IMR-90 (cell line): Measurements from ENCODE around the gene RHBDL1. TPM values are rescaled to one million over a fixed set of nuclear protein-coding genes. Genes with fewer than 3 reads are reported as not detected.

Source experiments
- ATAC-seq: fragments of 200-7000 bp; cut with Tn5 transposase; 2 replicates; pipeline ENCODE4 v1.9.1; 2020; ENCODE audit warnings: low read depth, mild to moderate bottlenecking, moderate library complexity
- BruUV-seq: library from RNA; stranded (reverse); fragments of 400-500 nt; replicated peaks from 2 replicates; lab custom pipeline; 2021; lab: Mats Ljungman, UMichigan
- CTCF ChIA-PET: fragments of 300-600 bp; formaldehyde crosslinking; extraction: SDS; loops from one replicate; lab custom pipeline; 2021; ENCODE audit warnings: antibody characterized with exemption; lab: Yijun Ruan, JAX
- POLR2A ChIA-PET: fragments of 300-600 bp; sonication (Branson Sonifier 250); formaldehyde crosslinking; loops from one replicate; lab custom pipeline; 2022; ENCODE audit warnings: antibody characterized with exemption; ENCODE audit not compliant: unreplicated experiment; lab: Charles Lee
- DNase-seq: peaks from one replicate; pipeline ENCODE4 v3.0.0; 2013
- H2AFZ ChIP-seq: replicated peaks from 2 replicates; pipeline ENCODE3; 2013; ENCODE audit warnings: low read length, mild to moderate bottlenecking; ENCODE audit not compliant: poor library complexity
- H2AK5ac ChIP-seq: 2 replicates; pipeline ENCODE4 v1.6.1; 2013; ENCODE audit warnings: low read depth, low read length, inconsistent platforms
- H2AK9ac ChIP-seq: replicated peaks from 2 replicates; pipeline ENCODE3; 2013; ENCODE audit warnings: mild to moderate bottlenecking, low read depth, low read length, moderate library complexity; ENCODE audit not compliant: poor library complexity
- H2BK120ac ChIP-seq: 2 replicates; pipeline ENCODE4 v1.6.1; 2013; ENCODE audit warnings: low read depth, low read length, inconsistent platforms
- H2BK15ac ChIP-seq: 3 replicates; pipeline ENCODE4 v1.6.1; 2013; ENCODE audit warnings: low read depth, low read length, inconsistent platforms
- H2BK20ac ChIP-seq: 2 replicates; pipeline ENCODE4 v1.6.1; 2013; ENCODE audit warnings: low read depth, mild to moderate bottlenecking, inconsistent platforms, low read length, moderate library complexity
- H2BK5ac ChIP-seq: 2 replicates; pipeline ENCODE4 v1.6.1; 2013; ENCODE audit warnings: mild to moderate bottlenecking, low read depth, low read length, inconsistent platforms; ENCODE audit not compliant: poor library complexity, severe bottlenecking
- H3K14ac ChIP-seq: replicated peaks from 2 replicates; pipeline ENCODE4 v1.6.1; 2013; ENCODE audit warnings: low read depth, low read length, inconsistent platforms
- H3K18ac ChIP-seq: 2 replicates; pipeline ENCODE4 v1.6.1; 2013; ENCODE audit warnings: low read depth, low read length, control low read depth
- H3K23ac ChIP-seq: 2 replicates; pipeline ENCODE4 v1.6.1; 2013; ENCODE audit warnings: low read depth, low read length, inconsistent platforms
- H3K27ac ChIP-seq: 2 replicates; pipeline ENCODE4 v1.5.1; 2013; ENCODE audit warnings: mild to moderate bottlenecking, control low read depth, low read length; ENCODE audit not compliant: insufficient read depth
- H3K27me3 ChIP-seq: 2 replicates; pipeline ENCODE4 v1.6.1; 2013; ENCODE audit warnings: low read length; ENCODE audit not compliant: control insufficient read depth, insufficient read depth
- H3K36me3 ChIP-seq: 2 replicates; pipeline ENCODE4 v1.6.1; 2013; ENCODE audit warnings: low read length, mixed read lengths; ENCODE audit not compliant: control insufficient read depth, insufficient read depth
- H3K4ac ChIP-seq: 2 replicates; pipeline ENCODE4 v1.6.1; 2013; ENCODE audit warnings: low read depth, low read length, inconsistent platforms
- H3K4me1 ChIP-seq: 2 replicates; pipeline ENCODE4 v1.6.1; 2013; ENCODE audit warnings: low read length, mixed read lengths; ENCODE audit not compliant: control insufficient read depth, insufficient read depth
- H3K4me2 ChIP-seq: 2 replicates; pipeline ENCODE4 v1.6.1; 2013; ENCODE audit warnings: low read depth, mild to moderate bottlenecking, control low read depth, low read length, moderate library complexity
- H3K4me3 ChIP-seq: 2 replicates; pipeline ENCODE4 v1.5.1; 2013; ENCODE audit warnings: low read depth, mild to moderate bottlenecking, control low read depth, low read length, moderate library complexity; ENCODE audit not compliant: insufficient read depth
- H3K56ac ChIP-seq: 2 replicates; pipeline ENCODE4 v1.6.1; 2013; ENCODE audit warnings: low read length, inconsistent platforms; ENCODE audit not compliant: insufficient read depth; ENCODE audit errors: extremely low read depth
- H3K79me1 ChIP-seq, 2 experiments: 2 replicates each; pipeline ENCODE4 v1.6.1; 2013; ENCODE audit warnings: low read length in 2 of 2, inconsistent platforms in 1 of 2, low read depth in 1 of 2
- H3K9ac ChIP-seq: 2 replicates; pipeline ENCODE4 v1.6.1; 2013; ENCODE audit warnings: low read depth, low read length, control low read depth
- H3K9me1 ChIP-seq: 2 replicates; pipeline ENCODE4 v1.6.1; 2013; ENCODE audit warnings: low read length, inconsistent platforms; ENCODE audit not compliant: insufficient read depth
- H3K9me3 ChIP-seq: 2 replicates; pipeline ENCODE4 v1.6.1; 2013; ENCODE audit warnings: low read length; ENCODE audit not compliant: control insufficient read depth, insufficient read depth
- H4K20me1 ChIP-seq: 2 replicates; pipeline ENCODE4 v1.6.1; 2013; ENCODE audit warnings: low read length, inconsistent platforms; ENCODE audit not compliant: insufficient read depth
- H4K5ac ChIP-seq: 2 replicates; pipeline ENCODE4 v1.6.1; 2013; ENCODE audit warnings: mild to moderate bottlenecking, low read depth, low read length, control low read depth
- H4K8ac ChIP-seq, 2 experiments: 2 replicates each; pipeline ENCODE4 v1.6.1; 2013; ENCODE audit warnings: low read depth in 2 of 2, low read length in 2 of 2, control low read depth in 1 of 2, inconsistent platforms in 1 of 2
- H4K91ac ChIP-seq: 2 replicates; pipeline ENCODE4 v1.6.1; 2013; ENCODE audit warnings: low read depth, low read length, inconsistent platforms; ENCODE audit not compliant: insufficient read depth
- CEBPB ChIP-seq: IDR thresholded peaks from 2 replicates; pipeline ENCODE4 v1.6.1; 2012; ENCODE audit warnings: low read depth, low read length, improper control_type of control experiment
- CHD1 ChIP-seq: IDR thresholded peaks from 2 replicates; pipeline ENCODE4 v1.6.1; 2012; ENCODE audit warnings: low read depth, low read length, improper control_type of control experiment
- MAZ ChIP-seq: IDR thresholded peaks from 2 replicates; pipeline ENCODE4 v1.6.1; 2012; ENCODE audit warnings: low read depth, mild to moderate bottlenecking, low read length, improper control_type of control experiment, moderate library complexity, borderline replicate concordance
- POLR2A ChIP-seq: IDR thresholded peaks from 2 replicates; pipeline ENCODE4 v1.6.1; 2012; ENCODE audit warnings: mild to moderate bottlenecking, low read depth, low read length
- RAD21 ChIP-seq: IDR thresholded peaks from 2 replicates; pipeline ENCODE4 v1.6.1; 2012; ENCODE audit warnings: low read length, improper control_type of control experiment
- SMC3 ChIP-seq: fragments of 150-350 bp; IDR thresholded peaks from 2 replicates; pipeline ENCODE4 v1.6.1; 2016; ENCODE audit warnings: low read depth, mild to moderate bottlenecking, antibody characterized with exemption, low read length, moderate library complexity
- WGBS, 2 experiments: methylation state at CpG; one replicate each; pipeline versions ENCODE4 v1.1.5 to v1.1.7; 2013; ENCODE audit warnings: missing lambda C conversion rate in 2 of 2; ENCODE audit not compliant: insufficient read length in 1 of 2; ENCODE audit errors: extremely low coverage in 2 of 2; 5-methylcytosine and 5-hydroxymethylcytosine counted together
- dilution Hi-C: fragments of 300-500 bp; cut with HindIII; formaldehyde crosslinking; loops from one replicate; pipeline ENCODE4 v1.14.3; 2018; ENCODE audit warnings: low sequenced_read_pairs; ENCODE audit not compliant: unreplicated experiment
- in situ Hi-C: fragments of 300-500 bp; cut with MboI; formaldehyde crosslinking; loops from 3 replicates; pipeline ENCODE4 v1.14.3; 2019; ENCODE audit warnings: low sequenced_read_pairs, inconsistent platforms, mixed read lengths
- intact Hi-C: fragments of 100-400 bp; cut with micrococcal nuclease; formaldehyde crosslinking; loops from 2 replicates; pipeline ENCODE4 v1.10.0; 2022
- polyA plus RNA-seq, 3 experiments: library from polyadenylated mRNA; depleted of rRNA; stranded (reverse); fragments of >200 nt; gene quantifications; 2 replicates each; pipeline ENCODE4 v1.2.3, GENCODE V29; 2012; ENCODE audit warnings: low replicate concordance in 1 of 3
- total RNA-seq: library from RNA; depleted of rRNA; stranded (reverse); fragments of >200 nt; gene quantifications from 2 replicates; pipeline ENCODE4 v1.2.3, GENCODE V29; 2012
- TF ChIP-seq, protein P1 (sequence below): fragments of 150-350 bp; IDR thresholded peaks from 2 replicates; pipeline ENCODE4 v1.6.1; 2017; ENCODE audit warnings: mild to moderate bottlenecking, antibody characterized with exemption, low read length, low read depth
- TF ChIP-seq, protein P2 (sequence below): conservative IDR thresholded peaks from 2 replicates; pipeline ENCODE4 v1.5.1; 2012; ENCODE audit warnings: mild to moderate bottlenecking, low read depth, low read length, improper control_type of control experiment
- TF ChIP-seq, protein P3 (sequence below): fragments of 150-350 bp; IDR thresholded peaks from 2 replicates; pipeline ENCODE4 v1.6.1; 2016; ENCODE audit warnings: low read depth, mild to moderate bottlenecking, low read length, moderate library complexity, borderline replicate concordance

RHBDL1 gene
- total and polyA plus RNA-seq, 2 of the 4 experiments (the other 2 are of a cell fraction), result 0.72 to 4.1 TPM

DNA sequence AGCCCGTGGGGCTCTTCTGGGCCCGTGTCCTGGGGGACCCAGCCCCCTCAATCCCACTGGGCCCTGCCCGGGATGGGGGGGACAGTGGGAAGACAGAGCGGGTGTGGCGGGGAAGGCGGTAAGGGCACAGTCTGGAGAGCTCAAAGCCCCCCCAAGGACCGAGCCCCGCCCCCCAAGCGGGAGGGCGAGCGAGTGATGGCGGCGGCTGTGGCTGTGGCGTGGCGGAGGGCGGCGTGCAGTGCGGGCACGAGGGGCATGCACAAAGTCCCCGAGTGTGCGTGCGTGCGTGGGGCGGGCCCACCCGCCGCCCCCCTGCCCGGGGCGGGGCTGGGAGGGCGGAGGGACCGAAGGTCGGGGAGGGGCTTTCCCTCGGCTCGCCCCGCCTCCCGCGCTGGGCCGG, 18.3 kb downstream of the RHBDL1 start:
- Histone ChIP-seq H4K8ac (no peak overlapping the region), H4K5ac (no peak overlapping the region), H3K56ac (no peak overlapping the region), H4K91ac (no peak overlapping the region), H2BK5ac (no peak overlapping the region), H3K14ac (no peak overlapping the region), H2BK15ac (no peak overlapping the region), H3K4me1 (peaks cover 12% of the 10 kb centered on the region), H3K9ac (no peak overlapping the region), H3K9me3 (no peaks in the 10 kb centered on the region; the same call in 1 of the 2 replicates), H3K36me3 (no peaks in the 10 kb centered on the region), H4K20me1 (peaks cover 4% of the 10 kb centered on the region; the same call in 1 of the 2 replicates), H3K27me3 (peaks cover 48% of the 10 kb centered on the region), H3K27ac (no peak overlapping the region), H3K23ac (no peak overlapping the region), H3K18ac (no peak overlapping the region), H3K4me3 (no peak overlapping the region), H2BK20ac (no peak overlapping the region), H3K79me1 (peaks cover 9 to 12% of the 10 kb centered on the region in 2 experiments; a peak in 3 of 4 replicates), H3K4me2 (no peak overlapping the region), H2BK120ac (no peak overlapping the region), H3K4ac (no peak overlapping the region), H2AK5ac (no peak overlapping the region), H3K9me1 (peaks cover 11% of the 10 kb centered on the region), H2AK9ac (no peak overlapping the region), H2AFZ (no peak overlapping the region)
- in situ Hi-C loops, result no loop called here
- ATAC-seq (no peak), DNase-seq (no peak)
- dilution Hi-C loops, result no loop called here
- POLR2A ChIA-PET, result no interaction called here
- CTCF ChIA-PET, result no interaction called here
- no TSS peak for BruUV-seq
- intact Hi-C loops, result no loop called here
- TF ChIP-seq, protein P1, sequence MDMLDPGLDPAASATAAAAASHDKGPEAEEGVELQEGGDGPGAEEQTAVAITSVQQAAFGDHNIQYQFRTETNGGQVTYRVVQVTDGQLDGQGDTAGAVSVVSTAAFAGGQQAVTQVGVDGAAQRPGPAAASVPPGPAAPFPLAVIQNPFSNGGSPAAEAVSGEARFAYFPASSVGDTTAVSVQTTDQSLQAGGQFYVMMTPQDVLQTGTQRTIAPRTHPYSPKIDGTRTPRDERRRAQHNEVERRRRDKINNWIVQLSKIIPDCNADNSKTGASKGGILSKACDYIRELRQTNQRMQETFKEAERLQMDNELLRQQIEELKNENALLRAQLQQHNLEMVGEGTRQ, result no peak
- TF ChIP-seq CEBPB (no peak), RAD21 (no peak), MAZ (no peak), SMC3 (no peak), POLR2A (no peak), CHD1 (no peak)
- TF ChIP-seq, protein P2, sequence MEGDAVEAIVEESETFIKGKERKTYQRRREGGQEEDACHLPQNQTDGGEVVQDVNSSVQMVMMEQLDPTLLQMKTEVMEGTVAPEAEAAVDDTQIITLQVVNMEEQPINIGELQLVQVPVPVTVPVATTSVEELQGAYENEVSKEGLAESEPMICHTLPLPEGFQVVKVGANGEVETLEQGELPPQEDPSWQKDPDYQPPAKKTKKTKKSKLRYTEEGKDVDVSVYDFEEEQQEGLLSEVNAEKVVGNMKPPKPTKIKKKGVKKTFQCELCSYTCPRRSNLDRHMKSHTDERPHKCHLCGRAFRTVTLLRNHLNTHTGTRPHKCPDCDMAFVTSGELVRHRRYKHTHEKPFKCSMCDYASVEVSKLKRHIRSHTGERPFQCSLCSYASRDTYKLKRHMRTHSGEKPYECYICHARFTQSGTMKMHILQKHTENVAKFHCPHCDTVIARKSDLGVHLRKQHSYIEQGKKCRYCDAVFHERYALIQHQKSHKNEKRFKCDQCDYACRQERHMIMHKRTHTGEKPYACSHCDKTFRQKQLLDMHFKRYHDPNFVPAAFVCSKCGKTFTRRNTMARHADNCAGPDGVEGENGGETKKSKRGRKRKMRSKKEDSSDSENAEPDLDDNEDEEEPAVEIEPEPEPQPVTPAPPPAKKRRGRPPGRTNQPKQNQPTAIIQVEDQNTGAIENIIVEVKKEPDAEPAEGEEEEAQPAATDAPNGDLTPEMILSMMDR, result no peak
- TF ChIP-seq, protein P3, sequence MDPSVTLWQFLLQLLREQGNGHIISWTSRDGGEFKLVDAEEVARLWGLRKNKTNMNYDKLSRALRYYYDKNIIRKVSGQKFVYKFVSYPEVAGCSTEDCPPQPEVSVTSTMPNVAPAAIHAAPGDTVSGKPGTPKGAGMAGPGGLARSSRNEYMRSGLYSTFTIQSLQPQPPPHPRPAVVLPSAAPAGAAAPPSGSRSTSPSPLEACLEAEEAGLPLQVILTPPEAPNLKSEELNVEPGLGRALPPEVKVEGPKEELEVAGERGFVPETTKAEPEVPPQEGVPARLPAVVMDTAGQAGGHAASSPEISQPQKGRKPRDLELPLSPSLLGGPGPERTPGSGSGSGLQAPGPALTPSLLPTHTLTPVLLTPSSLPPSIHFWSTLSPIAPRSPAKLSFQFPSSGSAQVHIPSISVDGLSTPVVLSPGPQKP, result no peak
- 2% methylated on average over 10 of the region's 37 CpGs; no CpG with 5 or more reads in 1 of the 2 experiments for WGBS, 2 experiments
